Measurements from ENCODE around the gene LRP2BP. TPM values are rescaled to one million over a fixed set of nuclear protein-coding genes. Genes with fewer than 3 reads are reported as not detected.
"Not testable (repeated sequence)": the region's sequence is repeated elsewhere in the genome, so short reads cannot be mapped to it uniquely, and the experiment has no call there.

Gene LRP2BP
- total and polyA plus RNA-seq, 12 donors: 1.0 to 6.1 (median 2.3) TPM

- intact Hi-C loops (cut with DNase I): no loop called here
- H3K36me3 ChIP-seq: peaks cover 0 to 39% (median 5%) of the 10 kb centered on the region in 9 donors
- H3K4me1 ChIP-seq: peaks cover 0 to 2% (median 0%) of the 10 kb centered on the region in 9 donors
- 100% methylated on average over 1 of the region's 1 CpG for WGBS, 2 donors
- H3K9me3 ChIP-seq: no peaks in the 10 kb centered on the region
- no peak overlapping the region for H3K4me3 ChIP-seq
- H3K27me3 ChIP-seq: no peaks in the 10 kb centered on the region
- no peak for DNase-seq
- no peak overlapping the region for H3K27ac ChIP-seq
- no peak for TF ChIP-seq CTCF (IDR thresholded peaks at IDR 0.05)
- ATAC-seq: no peak
Measured at GRCh38 chr4:185323606-185324005, 72.1 kb downstream of the LRP2BP start.

- Histone ChIP-seq H3K27ac (no peak overlapping the region), H3K27me3 (no peaks in the 10 kb centered on the region), H3K9me3 (no peaks in the 10 kb centered on the region), H3K36me3 (peaks cover 0 to 39% (median 5%) of the 10 kb centered on the region in 9 donors), H3K4me3 (no peak overlapping the region), H3K4me1 (peaks cover 0 to 5% (median 0%) of the 10 kb centered on the region in 9 donors)
- no peak for ATAC-seq
- 92 to 96% methylated on average over 2 of the region's 2 CpGs for WGBS, 2 donors
- TF ChIP-seq CTCF (IDR thresholded peaks at IDR 0.05): no peak
- DNase-seq: no peak
- intact Hi-C loops (cut with DNase I): no loop called here
Measured at GRCh38 chr4:185322803-185323202, 72.9 kb downstream of the LRP2BP start.

GRCh38 chr4:185318679-185319078, 77.0 kb downstream of the LRP2BP start:
- no peak for TF ChIP-seq CTCF (IDR thresholded peaks at IDR 0.05)
- peaks cover 0 to 58% (median 5%) of the 10 kb centered on the region in 9 donors for H3K36me3 ChIP-seq
- H3K27me3 ChIP-seq: no peaks in the 10 kb centered on the region
- DNase-seq: no peak
- H3K4me1 ChIP-seq: peaks cover 0 to 5% (median 0%) of the 10 kb centered on the region in 9 donors
- no peak for ATAC-seq
- intact Hi-C loops (cut with DNase I): no loop called here
- peaks cover 0 to 5% (median 0%) of the 10 kb centered on the region in 11 donors for H3K9me3 ChIP-seq
- H3K4me3 ChIP-seq: no peak overlapping the region
- 42 to 69% methylated on average over 2 of the region's 2 CpGs for WGBS, 2 donors
- no peak overlapping the region for H3K27ac ChIP-seq

GRCh38 chr4:185317880-185318279, 77.8 kb downstream of the LRP2BP start:
- Histone ChIP-seq H3K4me1 (peaks cover 0 to 5% (median 0%) of the 10 kb centered on the region in 9 donors), H3K36me3 (peaks cover 0 to 60% (median 3%) of the 10 kb centered on the region in 9 donors), H3K27ac (no peak overlapping the region), H3K9me3 (peaks cover 0 to 5% (median 0%) of the 10 kb centered on the region in 11 donors), H3K4me3 (no peak overlapping the region), H3K27me3 (no peaks in the 10 kb centered on the region)
- intact Hi-C loops (cut with DNase I): no loop called here
- no peak for DNase-seq
- ATAC-seq: no peak
- peak in 1 of 9 donors; percentile 8 for TF ChIP-seq CTCF (IDR thresholded peaks at IDR 0.05)
- 95% methylated on average over 1 of the region's 1 CpG for WGBS, 2 donors

GRCh38 chr4:185317462-185317861, 78.3 kb downstream of the LRP2BP start:
- H3K4me1 ChIP-seq; ATAC-seq; H3K4me3 ChIP-seq; H3K27ac ChIP-seq; H3K9me3 ChIP-seq; DNase-seq; intact Hi-C loops (cut with DNase I); H3K27me3 ChIP-seq: not testable (repeated sequence)
- WGBS, 2 donors: 82 to 99% methylated on average over 3 of the region's 3 CpGs
- H3K36me3 ChIP-seq: peaks cover 0 to 65% (median 5%) of the 10 kb centered on the region in 9 donors

Other genes starting within 250 kb of the LRP2BP start
- 10 to 100 TPM; 10.6 to 20.9 (median 13.0) TPM for gene CFAP97, start 191.9 kb downstream of the LRP2BP start, total RNA-seq
- gene CFAP97, start 191.9 kb downstream of the LRP2BP start, polyA plus RNA-seq: 1 to 10 TPM; 3.3 to 4.0 TPM
- 10 to 100 TPM in 3 of 10 donors, 1 to 10 TPM in 7; 7.4 to 12.6 (median 9.8) TPM for gene SNX25, start 186.3 kb downstream of the LRP2BP start, total RNA-seq
- gene SNX25, start 186.3 kb downstream of the LRP2BP start, polyA plus RNA-seq: 1 to 10 TPM; 4.4 to 6.3 TPM
- 10 to 100 TPM in 9 of 10 donors, 1 to 10 TPM in 1; 7.6 to 27.0 (median 13.7) TPM for gene ANKRD37, start 917 bp upstream of the LRP2BP start, total RNA-seq
- gene ANKRD37, start 917 bp upstream of the LRP2BP start, polyA plus RNA-seq: 10 to 100 TPM; 10.0 to 28.6 TPM
- 10 to 100 TPM; 29.4 to 52.4 (median 43.7) TPM for gene UFSP2, start 30.0 kb upstream of the LRP2BP start, total RNA-seq
- gene UFSP2, start 30.0 kb upstream of the LRP2BP start, polyA plus RNA-seq: 10 to 100 TPM; 16.5 to 28.6 TPM
- gene CCDC110, start 75.8 kb upstream of the LRP2BP start, total RNA-seq: 1 to 10 TPM in 7 of 10 donors, under 1 TPM in 3; 0.54 to 2.5 (median 1.9) TPM
- under 1 TPM; 0.12 to 0.29 TPM for gene CCDC110, start 75.8 kb upstream of the LRP2BP start, polyA plus RNA-seq
- gene PDLIM3, start 139.6 kb upstream of the LRP2BP start, total RNA-seq: 100 to 1,000 TPM; 112 to 846 (median 292) TPM
- gene PDLIM3, start 139.6 kb upstream of the LRP2BP start, polyA plus RNA-seq: 100 to 1,000 TPM; 120 to 538 TPM